ENCODE results near the gene AGPAT1. TPM values are rescaled to one million over a fixed set of nuclear protein-coding genes. Genes with fewer than 3 reads are reported as not detected.

AGPAT1 gene
- total RNA-seq, 1 experiment from 2014 or later: 84.5 TPM

DNA sequence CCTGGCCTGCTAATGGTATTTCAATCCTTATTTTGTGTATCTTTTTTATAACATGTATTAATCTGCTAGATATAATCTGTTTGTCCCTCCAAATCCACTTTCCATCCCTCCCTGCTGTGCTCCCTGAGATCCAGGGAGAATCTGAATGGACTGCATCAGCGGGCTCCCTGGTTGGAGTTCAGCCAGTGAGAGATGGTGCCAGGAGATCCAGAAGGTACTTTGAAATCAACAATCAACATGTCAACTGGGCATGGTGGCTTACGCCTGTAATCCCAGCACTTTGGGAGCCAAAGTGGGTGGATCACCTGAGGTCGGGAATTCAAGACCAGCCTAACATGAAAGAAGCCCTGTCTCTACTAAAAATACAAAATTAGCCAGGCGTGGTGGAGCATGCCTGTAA is 52.2 kb downstream of the AGPAT1 start (continued):
- no peak for TF ChIP-seq FOXP4 (CRISPR knock-in tag; IDR thresholded peaks at IDR 0.05)

DNA sequence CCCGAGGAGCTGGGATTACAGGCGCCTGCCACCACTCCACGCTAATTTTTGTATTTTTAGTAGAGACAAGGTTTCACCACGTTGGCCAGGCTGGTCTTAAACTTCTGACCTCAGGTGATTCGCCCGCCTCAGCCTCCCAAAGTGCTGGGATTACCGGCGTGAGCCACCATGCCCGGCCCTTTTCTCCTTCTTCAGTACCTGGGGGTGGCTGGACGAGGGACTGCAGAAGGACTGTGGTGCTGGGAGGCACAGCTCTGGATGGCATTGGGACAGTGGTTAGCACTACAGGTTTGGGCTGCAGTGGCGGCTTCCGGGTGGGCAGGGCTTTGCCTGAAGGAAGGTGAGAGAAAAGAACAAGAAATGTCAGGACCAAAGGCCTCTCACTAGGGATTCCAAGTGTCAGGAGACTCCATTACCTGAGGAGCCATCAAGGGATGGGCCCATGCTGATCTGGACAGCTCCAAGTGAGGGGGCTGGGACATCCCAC is 55.3 kb downstream of the AGPAT1 start:
- DNase-seq (ENCODE audit: low spot score) (no peak), ATAC-seq (no peak)
- H3K9me3 Mint-ChIP-seq: no peaks in the 10 kb centered on the region
- H3K4me3 Mint-ChIP-seq: no peak overlapping the region
- TF ChIP-seq ZNF232 (CRISPR knock-in tag; IDR thresholded peaks at IDR 0.05) (no peak), ZBTB43 (CRISPR knock-in tag; IDR thresholded peaks at IDR 0.05) (no peak), HMGA2 (CRISPR knock-in tag; IDR thresholded peaks at IDR 0.05) (no peak), ZNF512 (CRISPR knock-in tag; IDR thresholded peaks at IDR 0.05; ENCODE audit: borderline replicate concordance) (no peak), TP53 (CRISPR knock-in tag; IDR thresholded peaks at IDR 0.05) (no peak), ZNF423 (CRISPR knock-in tag; IDR thresholded peaks at IDR 0.05) (no peak), ESRRA (CRISPR knock-in tag; IDR thresholded peaks at IDR 0.05; ENCODE audit: borderline replicate concordance) (no peak), FOXK1 (CRISPR knock-in tag; IDR thresholded peaks at IDR 0.05) (no peak)
- TF ChIP-seq, protein P1, sequence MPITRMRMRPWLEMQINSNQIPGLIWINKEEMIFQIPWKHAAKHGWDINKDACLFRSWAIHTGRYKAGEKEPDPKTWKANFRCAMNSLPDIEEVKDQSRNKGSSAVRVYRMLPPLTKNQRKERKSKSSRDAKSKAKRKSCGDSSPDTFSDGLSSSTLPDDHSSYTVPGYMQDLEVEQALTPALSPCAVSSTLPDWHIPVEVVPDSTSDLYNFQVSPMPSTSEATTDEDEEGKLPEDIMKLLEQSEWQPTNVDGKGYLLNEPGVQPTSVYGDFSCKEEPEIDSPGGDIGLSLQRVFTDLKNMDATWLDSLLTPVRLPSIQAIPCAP (CRISPR knock-in tag; IDR thresholded peaks at IDR 0.05): no peak
- no peaks in the 10 kb centered on the region for H3K27me3 Mint-ChIP-seq (ENCODE audit: low read depth)
- peaks cover 39% of the 10 kb centered on the region for H3K36me3 Mint-ChIP-seq
- CTCF ChIA-PET: interaction anchor here (4.9 kb wide), 1 partner anchor 45 kb away, joined by 47 read pairs; the partner anchor contains the start of gene EGFL8
- POLR2A ChIA-PET: no interaction called here
- no peak overlapping the region for H3K27ac Mint-ChIP-seq
- no peaks in the 10 kb centered on the region for H3K4me1 Mint-ChIP-seq

GRCh38 chr6:32118782-32119628 is 56.9 kb downstream of the AGPAT1 start:
- H3K9me3 Mint-ChIP-seq: no peaks in the 10 kb centered on the region
- H3K27me3 Mint-ChIP-seq (ENCODE audit: low read depth): no peaks in the 10 kb centered on the region
- no peak overlapping the region for H3K4me3 Mint-ChIP-seq
- CTCF ChIA-PET: interaction anchor here (0.8 to 6.3 kb wide), 19 partner anchors 9 to 136 kb away, joined by 3 to 63 read pairs (median 6); partner anchors contain the start of genes AGPAT1, ATF6B, EGFL8 and FKBPL
- peak; percentile 89 for ATAC-seq
- TF ChIP-seq ZNF121 (CRISPR knock-in tag; IDR thresholded peaks at IDR 0.05) (no peak), CTCF (IDR thresholded peaks at IDR 0.05) (peak; percentile 67)
- peaks cover 36% of the 10 kb centered on the region for H3K36me3 Mint-ChIP-seq
- no peaks in the 10 kb centered on the region for H3K4me1 Mint-ChIP-seq
- POLR2A ChIA-PET: interaction anchor here (1.0 kb wide), 2 partner anchors 9 to 57 kb away, joined by 3 to 4 read pairs; partner anchors contain the start of gene AGPAT1
- peak; percentile 91 for DNase-seq (ENCODE audit: low spot score)
- H3K27ac Mint-ChIP-seq: peak overlapping the region; percentile 81; the same call in 1 of the 2 replicates

Small RNA genes lying within 50 kb of the gene (microRNA-seq; reads per million reads assigned to microRNA genes)
- gene MIR6721 (ENCODE audit: borderline number of aligned reads) (12.6 reads per million, percentile 31 among the genes with 10 or more reads in this experiment), gene MIR6833 (ENCODE audit: borderline number of aligned reads) (not detected)

Other genes starting within 250 kb of the AGPAT1 start
- gene C2, start 248.4 kb downstream of the AGPAT1 start, total RNA-seq (2021): 1.3 TPM in 3 replicates
- 1.4 to 2.7 TPM (median 1.4 TPM) in 3 replicates for gene CFB, start 230.0 kb downstream of the AGPAT1 start, total RNA-seq (2021)
- gene NELFE, start 217.1 kb downstream of the AGPAT1 start, total RNA-seq (2021): 73.8 to 88.7 TPM (median 79.0 TPM) in 3 replicates
- gene SKIC2, start 216.9 kb downstream of the AGPAT1 start, total RNA-seq (2021): 80.0 to 84.0 TPM (median 81.8 TPM) in 3 replicates
- gene DXO, start 203.9 kb downstream of the AGPAT1 start, total RNA-seq (2021): 13.8 to 16.5 TPM (median 15.7 TPM) in 3 replicates
- gene C4A, start 194.0 kb downstream of the AGPAT1 start, total RNA-seq (2021): 3.8 to 5.2 TPM (median 4.2 TPM) in 3 replicates
- 3.7 to 5.1 TPM (median 5.0 TPM) in 3 replicates for gene C4B, start 161.3 kb downstream of the AGPAT1 start, total RNA-seq (2021)
- 1.2 to 1.5 TPM (median 1.4 TPM) in 3 replicates for gene CYP21A2, start 137.7 kb downstream of the AGPAT1 start, total RNA-seq (2021)
- gene TNXB, start 66.7 kb downstream of the AGPAT1 start, total RNA-seq (2021): 6.4 to 10.9 TPM (median 9.0 TPM) in 3 replicates
- 46.1 to 49.1 TPM (median 47.5 TPM) in 3 replicates for gene ATF6B, start 47.8 kb downstream of the AGPAT1 start, total RNA-seq (2021)
- 8.2 to 9.0 TPM (median 8.4 TPM) in 3 replicates for gene FKBPL, start 45.8 kb downstream of the AGPAT1 start, total RNA-seq (2021)
- gene PRRT1, start 24.1 kb downstream of the AGPAT1 start, total RNA-seq (2021): 1.4 to 2.2 TPM (median 1.6 TPM) in 3 replicates
- 30.0 to 33.8 TPM (median 31.6 TPM) in 3 replicates for gene PPT2, start 21.9 kb downstream of the AGPAT1 start, total RNA-seq (2021)
- gene EGFL8, start 11.5 kb downstream of the AGPAT1 start, total RNA-seq (2021): 15.7 to 17.5 TPM (median 17.4 TPM) in 3 replicates
- 108 to 114 TPM (median 111 TPM) in 3 replicates for gene RNF5, start 2.3 kb upstream of the AGPAT1 start, total RNA-seq (2021)
- gene AGER, start 8.2 kb upstream of the AGPAT1 start, total RNA-seq (2021): 17.7 to 20.0 TPM (median 18.1 TPM) in 3 replicates
- 130 to 165 TPM (median 150 TPM) in 3 replicates for gene PBX2, start 14.1 kb upstream of the AGPAT1 start, total RNA-seq (2021)
- gene GPSM3, start 16.6 kb upstream of the AGPAT1 start, total RNA-seq (2021): 10.0 to 14.0 TPM (median 13.1 TPM) in 3 replicates
- 2.4 to 2.6 TPM (median 2.6 TPM) in 3 replicates for gene NOTCH4, start 48.0 kb upstream of the AGPAT1 start, total RNA-seq (2021)
- not detected in 3 replicates for gene TSBP1, start 195.8 kb upstream of the AGPAT1 start, total RNA-seq (2021)
- not detected in 3 replicates for gene BTNL2, start 231.1 kb upstream of the AGPAT1 start, total RNA-seq (2021)

Data from WTC11 (cell line).